Muscle of leg (tissue), 11 donors: Measurements from ENCODE around the gene MMEL1. TPM values are rescaled to one million over a fixed set of nuclear protein-coding genes. Genes with fewer than 3 reads are reported as not detected.
A peak's percentile ranks its signal among the peaks of the same experiment; 100 is the strongest.

ENCODE experiments used
- DNase-seq: peaks from one replicate; pipeline ENCODE4 v3.0.0; 2013
- H3K27ac ChIP-seq: one replicate; pipeline ENCODE4 v1.5.1; 2013; ENCODE audit warnings: mild to moderate bottlenecking, low read length, control low read depth
- H3K27me3 ChIP-seq: one replicate; pipeline ENCODE4 v1.6.1; 2013; ENCODE audit warnings: low read length; ENCODE audit not compliant: control insufficient read depth, insufficient read depth
- H3K36me3 ChIP-seq: one replicate; pipeline ENCODE4 v1.6.1; 2013; ENCODE audit warnings: low read length; ENCODE audit not compliant: control insufficient read depth, insufficient read depth
- H3K4me1 ChIP-seq: one replicate; pipeline ENCODE4 v1.6.1; 2013; ENCODE audit warnings: low read length; ENCODE audit not compliant: control insufficient read depth, insufficient read depth
- H3K4me3 ChIP-seq: one replicate; pipeline ENCODE4 v1.5.1; 2013; ENCODE audit warnings: low read length, control low read depth
- H3K9me3 ChIP-seq: replicated peaks from 2 replicates; pipeline ENCODE4 v1.6.1; 2013; ENCODE audit warnings: low read depth, low read length; ENCODE audit not compliant: control insufficient read depth
- WGBS: methylation state at CpG from one replicate; pipeline ENCODE4 v1.1.5; 2013; ENCODE audit warnings: missing lambda C conversion rate; ENCODE audit not compliant: insufficient coverage; 5-methylcytosine and 5-hydroxymethylcytosine counted together
- polyA plus RNA-seq, 8 donors: library from polyadenylated mRNA; unstranded; fragments of 120-200 nt; gene quantifications; one replicate each; pipeline versions ENCODE4 v1.2.1 to v1.2.3, GENCODE V29; 2013; ENCODE audit warnings: inconsistent platforms in 1 of 8, low replicate concordance in 1 of 8; ENCODE audit not compliant: insufficient read length in 8 of 8, insufficient read depth in 1 of 8
- total RNA-seq: library from RNA; stranded (reverse); fragments of 120-200 nt; gene quantifications from one replicate; pipeline ENCODE4 v1.2.4, GENCODE V29; 2013

Gene MMEL1
- total and polyA plus RNA-seq, 9 donors, result 0.29 to 1.2 (median 0.61) TPM

- no peaks in the 10 kb centered on the region for H3K36me3 ChIP-seq
- 73% methylated on average over 15 of the region's 19 CpGs for WGBS
- DNase-seq, result no peak
- H3K9me3 ChIP-seq, result peaks cover 11% of the 10 kb centered on the region
- H3K4me1 ChIP-seq, result peaks cover 26% of the 10 kb centered on the region
- peaks cover 10% of the 10 kb centered on the region for H3K27me3 ChIP-seq
- H3K4me3 ChIP-seq, result no peak overlapping the region
- no peak overlapping the region for H3K27ac ChIP-seq
These were observed 21.0 kb downstream of the MMEL1 start for GRCh38 chr1:2611621-2612437.

GRCh38 chr1:2611031-2611501 lies 21.8 kb downstream of the MMEL1 start:
- H3K27ac ChIP-seq, result no peak overlapping the region

GRCh38 chr1:2610036-2610959 lies 22.5 kb downstream of the MMEL1 start:
- DNase-seq, result no peak
- 33% methylated on average over 16 of the region's 21 CpGs for WGBS
- H3K27me3 ChIP-seq, result peaks cover 7% of the 10 kb centered on the region
- peaks cover 7% of the 10 kb centered on the region for H3K9me3 ChIP-seq
- no peak overlapping the region for H3K4me3 ChIP-seq
- no peak overlapping the region for H3K27ac ChIP-seq
- no peaks in the 10 kb centered on the region for H3K36me3 ChIP-seq
- H3K4me1 ChIP-seq, result peaks cover 29% of the 10 kb centered on the region

More at GRCh38 chr1:2611031-2611501, 21.8 kb downstream of the MMEL1 start:
- Histone ChIP-seq H3K36me3 (no peaks in the 10 kb centered on the region), H3K27me3 (peaks cover 7% of the 10 kb centered on the region), H3K4me3 (no peak overlapping the region), H3K9me3 (peaks cover 9% of the 10 kb centered on the region), H3K4me1 (peaks cover 29% of the 10 kb centered on the region)
- DNase-seq, result peak; percentile 43
- WGBS, result under 1% methylated on average over 22 of the region's 24 CpGs

GRCh38 chr1:2609319-2610035 lies 23.3 kb downstream of the MMEL1 start:
- peaks cover 7% of the 10 kb centered on the region for H3K27me3 ChIP-seq
- WGBS, result 81% methylated on average over 32 of the region's 34 CpGs
- no peak for DNase-seq

GRCh38 chr1:2607641-2608091 lies 25.1 kb downstream of the MMEL1 start:
- Histone ChIP-seq H3K36me3 (no peaks in the 10 kb centered on the region), H3K27me3 (peaks cover 9% of the 10 kb centered on the region), H3K4me3 (no peak overlapping the region), H3K9me3 (no peaks in the 10 kb centered on the region), H3K27ac (peak overlapping the region; percentile 13), H3K4me1 (peaks cover 29% of the 10 kb centered on the region)
- DNase-seq, result peak; percentile 53
- WGBS, result 22% methylated on average over 13 of the region's 13 CpGs

More at GRCh38 chr1:2609319-2610035, 23.3 kb downstream of the MMEL1 start:
- Histone ChIP-seq H3K9me3 (peaks cover 7% of the 10 kb centered on the region), H3K4me1 (peaks cover 29% of the 10 kb centered on the region), H3K27ac (no peak overlapping the region), H3K4me3 (no peak overlapping the region), H3K36me3 (no peaks in the 10 kb centered on the region)

- H3K4me3 ChIP-seq, result no peak overlapping the region
- no peak overlapping the region for H3K27ac ChIP-seq
- no peaks in the 10 kb centered on the region for H3K36me3 ChIP-seq
- no peak for DNase-seq
- H3K4me1 ChIP-seq, result peaks cover 29% of the 10 kb centered on the region
- H3K9me3 ChIP-seq, result no peaks in the 10 kb centered on the region
- WGBS, result 41% methylated on average over 23 of the region's 36 CpGs
- H3K27me3 ChIP-seq, result peaks cover 10% of the 10 kb centered on the region
These were observed 25.8 kb downstream of the MMEL1 start for GRCh38 chr1:2606881-2607621.

- Histone ChIP-seq H3K27me3 (peaks cover 10% of the 10 kb centered on the region), H3K4me3 (no peak overlapping the region)
These were observed 26.4 kb downstream of the MMEL1 start for GRCh38 chr1:2606396-2606880.

GRCh38 chr1:2605509-2606395 lies 27.1 kb downstream of the MMEL1 start:
- Histone ChIP-seq H3K9me3 (no peaks in the 10 kb centered on the region), H3K27ac (no peak overlapping the region), H3K4me1 (peaks cover 20% of the 10 kb centered on the region), H3K27me3 (peaks cover 10% of the 10 kb centered on the region), H3K4me3 (no peak overlapping the region), H3K36me3 (no peaks in the 10 kb centered on the region)
- WGBS, result 71% methylated on average over 40 of the region's 48 CpGs
- DNase-seq, result no peak

More at GRCh38 chr1:2606396-2606880, 26.4 kb downstream of the MMEL1 start:
- Histone ChIP-seq H3K9me3 (no peaks in the 10 kb centered on the region), H3K36me3 (no peaks in the 10 kb centered on the region), H3K4me1 (peaks cover 25% of the 10 kb centered on the region), H3K27ac (no peak overlapping the region)
- WGBS, result 83% methylated on average over 13 of the region's 15 CpGs
- no peak for DNase-seq
